ENCODE data around the gene TMEM187.

DNA sequence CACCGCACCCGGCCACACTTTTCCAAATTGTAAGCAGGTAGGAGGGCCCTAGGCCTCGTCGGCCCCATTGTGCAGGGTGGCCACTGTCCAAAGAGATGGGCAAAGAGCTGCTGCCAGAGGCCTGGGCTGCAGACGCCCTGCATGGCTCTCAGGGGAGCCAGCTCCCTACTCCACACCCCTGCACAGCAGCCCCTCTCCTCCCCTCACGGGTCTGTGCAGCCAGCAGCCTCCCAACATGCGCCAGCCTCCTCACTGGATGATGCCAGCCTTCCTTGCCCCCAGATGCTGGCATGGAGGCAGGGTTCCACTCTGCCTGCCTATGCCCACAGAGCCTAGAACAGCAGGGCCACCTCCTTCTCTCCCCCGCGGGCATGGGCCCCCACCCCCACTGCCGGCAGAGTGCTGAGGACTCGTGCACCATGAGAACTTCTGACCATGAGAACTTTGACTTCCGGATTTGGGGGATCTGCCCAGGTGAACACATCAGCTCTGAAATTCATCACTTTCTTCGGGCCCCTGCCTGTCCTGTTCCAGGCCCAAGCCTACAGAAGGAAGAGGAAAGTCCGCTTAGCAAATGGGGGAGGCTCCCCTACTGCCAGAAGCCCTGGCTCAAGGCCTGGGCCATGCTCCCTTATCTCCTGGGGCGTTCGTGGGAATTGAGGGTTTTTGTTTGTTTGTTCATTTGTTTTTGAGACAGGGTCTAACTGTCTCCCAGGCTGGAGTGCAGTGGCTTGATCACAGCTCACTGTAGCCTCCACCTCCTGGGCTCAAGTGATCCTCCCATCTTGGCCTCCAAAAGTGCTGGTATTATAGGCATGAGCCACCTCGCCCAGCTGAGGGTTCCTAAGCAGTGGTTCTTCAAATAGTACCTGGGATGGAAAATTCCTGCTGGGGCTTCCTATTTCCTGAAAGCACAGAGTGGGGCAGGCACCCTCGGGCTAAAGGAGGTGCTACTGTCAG lies 39.1 kb downstream of the TMEM187 start:
- TF ChIP-seq, protein P1, sequence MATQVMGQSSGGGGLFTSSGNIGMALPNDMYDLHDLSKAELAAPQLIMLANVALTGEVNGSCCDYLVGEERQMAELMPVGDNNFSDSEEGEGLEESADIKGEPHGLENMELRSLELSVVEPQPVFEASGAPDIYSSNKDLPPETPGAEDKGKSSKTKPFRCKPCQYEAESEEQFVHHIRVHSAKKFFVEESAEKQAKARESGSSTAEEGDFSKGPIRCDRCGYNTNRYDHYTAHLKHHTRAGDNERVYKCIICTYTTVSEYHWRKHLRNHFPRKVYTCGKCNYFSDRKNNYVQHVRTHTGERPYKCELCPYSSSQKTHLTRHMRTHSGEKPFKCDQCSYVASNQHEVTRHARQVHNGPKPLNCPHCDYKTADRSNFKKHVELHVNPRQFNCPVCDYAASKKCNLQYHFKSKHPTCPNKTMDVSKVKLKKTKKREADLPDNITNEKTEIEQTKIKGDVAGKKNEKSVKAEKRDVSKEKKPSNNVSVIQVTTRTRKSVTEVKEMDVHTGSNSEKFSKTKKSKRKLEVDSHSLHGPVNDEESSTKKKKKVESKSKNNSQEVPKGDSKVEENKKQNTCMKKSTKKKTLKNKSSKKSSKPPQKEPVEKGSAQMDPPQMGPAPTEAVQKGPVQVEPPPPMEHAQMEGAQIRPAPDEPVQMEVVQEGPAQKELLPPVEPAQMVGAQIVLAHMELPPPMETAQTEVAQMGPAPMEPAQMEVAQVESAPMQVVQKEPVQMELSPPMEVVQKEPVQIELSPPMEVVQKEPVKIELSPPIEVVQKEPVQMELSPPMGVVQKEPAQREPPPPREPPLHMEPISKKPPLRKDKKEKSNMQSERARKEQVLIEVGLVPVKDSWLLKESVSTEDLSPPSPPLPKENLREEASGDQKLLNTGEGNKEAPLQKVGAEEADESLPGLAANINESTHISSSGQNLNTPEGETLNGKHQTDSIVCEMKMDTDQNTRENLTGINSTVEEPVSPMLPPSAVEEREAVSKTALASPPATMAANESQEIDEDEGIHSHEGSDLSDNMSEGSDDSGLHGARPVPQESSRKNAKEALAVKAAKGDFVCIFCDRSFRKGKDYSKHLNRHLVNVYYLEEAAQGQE (IDR thresholded peaks at IDR 0.05; ENCODE audit: insufficient replicate concordance, low read depth) = no peak
- TF ChIP-seq POLR2AphosphoS5 (IDR thresholded peaks at IDR 0.05; ENCODE audit: low read depth) (no peak; the same call in none of the 2 replicates), GABPA (IDR thresholded peaks at IDR 0.05; ENCODE audit: low read depth) (no peak), SPI1 (IDR thresholded peaks at IDR 0.05; ENCODE audit: borderline replicate concordance, low read depth) (no peak)
- TF ChIP-seq, protein P2, sequence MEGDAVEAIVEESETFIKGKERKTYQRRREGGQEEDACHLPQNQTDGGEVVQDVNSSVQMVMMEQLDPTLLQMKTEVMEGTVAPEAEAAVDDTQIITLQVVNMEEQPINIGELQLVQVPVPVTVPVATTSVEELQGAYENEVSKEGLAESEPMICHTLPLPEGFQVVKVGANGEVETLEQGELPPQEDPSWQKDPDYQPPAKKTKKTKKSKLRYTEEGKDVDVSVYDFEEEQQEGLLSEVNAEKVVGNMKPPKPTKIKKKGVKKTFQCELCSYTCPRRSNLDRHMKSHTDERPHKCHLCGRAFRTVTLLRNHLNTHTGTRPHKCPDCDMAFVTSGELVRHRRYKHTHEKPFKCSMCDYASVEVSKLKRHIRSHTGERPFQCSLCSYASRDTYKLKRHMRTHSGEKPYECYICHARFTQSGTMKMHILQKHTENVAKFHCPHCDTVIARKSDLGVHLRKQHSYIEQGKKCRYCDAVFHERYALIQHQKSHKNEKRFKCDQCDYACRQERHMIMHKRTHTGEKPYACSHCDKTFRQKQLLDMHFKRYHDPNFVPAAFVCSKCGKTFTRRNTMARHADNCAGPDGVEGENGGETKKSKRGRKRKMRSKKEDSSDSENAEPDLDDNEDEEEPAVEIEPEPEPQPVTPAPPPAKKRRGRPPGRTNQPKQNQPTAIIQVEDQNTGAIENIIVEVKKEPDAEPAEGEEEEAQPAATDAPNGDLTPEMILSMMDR (IDR thresholded peaks at IDR 0.05; ENCODE audit: insufficient read depth, low read length) = no peak

Measured in HL-60 (cell line).